IMR-90 (cell line): ENCODE results near the gene CAPN2. TPM values are rescaled to one million over a fixed set of nuclear protein-coding genes. Genes with fewer than 3 reads are reported as not detected.

Experiments
- ATAC-seq: fragments of 200-7000 bp; cut with Tn5 transposase; 2 replicates; pipeline ENCODE4 v1.9.1; 2020; ENCODE audit warnings: low read depth, mild to moderate bottlenecking, moderate library complexity
- BruUV-seq: library from RNA; stranded (reverse); fragments of 400-500 nt; replicated peaks from 2 replicates; lab custom pipeline; 2021; lab: Mats Ljungman, UMichigan
- CTCF ChIA-PET: fragments of 300-600 bp; formaldehyde crosslinking; extraction: SDS; loops from one replicate; lab custom pipeline; 2021; ENCODE audit warnings: antibody characterized with exemption; lab: Yijun Ruan, JAX
- POLR2A ChIA-PET: fragments of 300-600 bp; sonication (Branson Sonifier 250); formaldehyde crosslinking; loops from one replicate; lab custom pipeline; 2022; ENCODE audit warnings: antibody characterized with exemption; ENCODE audit not compliant: unreplicated experiment; lab: Charles Lee
- DNase-seq: peaks from one replicate; pipeline ENCODE4 v3.0.0; 2013
- H2AFZ ChIP-seq: replicated peaks from 2 replicates; pipeline ENCODE3; 2013; ENCODE audit warnings: low read length, mild to moderate bottlenecking; ENCODE audit not compliant: poor library complexity
- H2AK5ac ChIP-seq: 2 replicates; pipeline ENCODE4 v1.6.1; 2013; ENCODE audit warnings: low read depth, low read length, inconsistent platforms
- H2AK9ac ChIP-seq: replicated peaks from 2 replicates; pipeline ENCODE3; 2013; ENCODE audit warnings: mild to moderate bottlenecking, low read depth, low read length, moderate library complexity; ENCODE audit not compliant: poor library complexity
- H2BK120ac ChIP-seq: 2 replicates; pipeline ENCODE4 v1.6.1; 2013; ENCODE audit warnings: low read depth, low read length, inconsistent platforms
- H2BK15ac ChIP-seq: 3 replicates; pipeline ENCODE4 v1.6.1; 2013; ENCODE audit warnings: low read depth, low read length, inconsistent platforms
- H2BK20ac ChIP-seq: 2 replicates; pipeline ENCODE4 v1.6.1; 2013; ENCODE audit warnings: low read depth, mild to moderate bottlenecking, inconsistent platforms, low read length, moderate library complexity
- H2BK5ac ChIP-seq: 2 replicates; pipeline ENCODE4 v1.6.1; 2013; ENCODE audit warnings: mild to moderate bottlenecking, low read depth, low read length, inconsistent platforms; ENCODE audit not compliant: poor library complexity, severe bottlenecking
- H3K14ac ChIP-seq: replicated peaks from 2 replicates; pipeline ENCODE4 v1.6.1; 2013; ENCODE audit warnings: low read depth, low read length, inconsistent platforms
- H3K18ac ChIP-seq: 2 replicates; pipeline ENCODE4 v1.6.1; 2013; ENCODE audit warnings: low read depth, low read length, control low read depth
- H3K23ac ChIP-seq: 2 replicates; pipeline ENCODE4 v1.6.1; 2013; ENCODE audit warnings: low read depth, low read length, inconsistent platforms
- H3K27ac ChIP-seq: 2 replicates; pipeline ENCODE4 v1.5.1; 2013; ENCODE audit warnings: mild to moderate bottlenecking, control low read depth, low read length; ENCODE audit not compliant: insufficient read depth
- H3K27me3 ChIP-seq: 2 replicates; pipeline ENCODE4 v1.6.1; 2013; ENCODE audit warnings: low read length; ENCODE audit not compliant: control insufficient read depth, insufficient read depth
- H3K36me3 ChIP-seq: 2 replicates; pipeline ENCODE4 v1.6.1; 2013; ENCODE audit warnings: low read length, mixed read lengths; ENCODE audit not compliant: control insufficient read depth, insufficient read depth
- H3K4ac ChIP-seq: 2 replicates; pipeline ENCODE4 v1.6.1; 2013; ENCODE audit warnings: low read depth, low read length, inconsistent platforms
- H3K4me1 ChIP-seq: 2 replicates; pipeline ENCODE4 v1.6.1; 2013; ENCODE audit warnings: low read length, mixed read lengths; ENCODE audit not compliant: control insufficient read depth, insufficient read depth
- H3K4me2 ChIP-seq: 2 replicates; pipeline ENCODE4 v1.6.1; 2013; ENCODE audit warnings: low read depth, mild to moderate bottlenecking, control low read depth, low read length, moderate library complexity
- H3K4me3 ChIP-seq: 2 replicates; pipeline ENCODE4 v1.5.1; 2013; ENCODE audit warnings: low read depth, mild to moderate bottlenecking, control low read depth, low read length, moderate library complexity; ENCODE audit not compliant: insufficient read depth
- H3K56ac ChIP-seq: 2 replicates; pipeline ENCODE4 v1.6.1; 2013; ENCODE audit warnings: low read length, inconsistent platforms; ENCODE audit not compliant: insufficient read depth; ENCODE audit errors: extremely low read depth
- H3K79me1 ChIP-seq, 2 experiments: 2 replicates each; pipeline ENCODE4 v1.6.1; 2013; ENCODE audit warnings: low read length in 2 of 2, inconsistent platforms in 1 of 2, low read depth in 1 of 2
- H3K9ac ChIP-seq: 2 replicates; pipeline ENCODE4 v1.6.1; 2013; ENCODE audit warnings: low read depth, low read length, control low read depth
- H3K9me1 ChIP-seq: 2 replicates; pipeline ENCODE4 v1.6.1; 2013; ENCODE audit warnings: low read length, inconsistent platforms; ENCODE audit not compliant: insufficient read depth
- H3K9me3 ChIP-seq: 2 replicates; pipeline ENCODE4 v1.6.1; 2013; ENCODE audit warnings: low read length; ENCODE audit not compliant: control insufficient read depth, insufficient read depth
- H4K20me1 ChIP-seq: 2 replicates; pipeline ENCODE4 v1.6.1; 2013; ENCODE audit warnings: low read length, inconsistent platforms; ENCODE audit not compliant: insufficient read depth
- H4K5ac ChIP-seq: 2 replicates; pipeline ENCODE4 v1.6.1; 2013; ENCODE audit warnings: mild to moderate bottlenecking, low read depth, low read length, control low read depth
- H4K8ac ChIP-seq, 2 experiments: 2 replicates each; pipeline ENCODE4 v1.6.1; 2013; ENCODE audit warnings: low read depth in 2 of 2, low read length in 2 of 2, control low read depth in 1 of 2, inconsistent platforms in 1 of 2
- H4K91ac ChIP-seq: 2 replicates; pipeline ENCODE4 v1.6.1; 2013; ENCODE audit warnings: low read depth, low read length, inconsistent platforms; ENCODE audit not compliant: insufficient read depth
- BHLHE40 ChIP-seq: fragments of 150-350 bp; IDR thresholded peaks from 2 replicates; pipeline ENCODE4 v1.6.1; 2016; ENCODE audit warnings: mild to moderate bottlenecking, low read depth, low read length
- CEBPB ChIP-seq: IDR thresholded peaks from 2 replicates; pipeline ENCODE4 v1.6.1; 2012; ENCODE audit warnings: low read depth, low read length, improper control_type of control experiment
- CHD1 ChIP-seq: IDR thresholded peaks from 2 replicates; pipeline ENCODE4 v1.6.1; 2012; ENCODE audit warnings: low read depth, low read length, improper control_type of control experiment
- ELK1 ChIP-seq: fragments of 150-350 bp; IDR thresholded peaks from 2 replicates; pipeline ENCODE4 v1.6.1; 2016; ENCODE audit warnings: low read depth, mild to moderate bottlenecking, low read length, moderate library complexity, borderline replicate concordance
- FOS ChIP-seq: fragments of 150-350 bp; IDR thresholded peaks from 2 replicates; pipeline ENCODE4 v1.6.1; 2016; ENCODE audit warnings: low read depth, low read length
- MAFK ChIP-seq: IDR thresholded peaks from 2 replicates; pipeline ENCODE4 v1.6.1; 2012; ENCODE audit warnings: low read depth, low read length, improper control_type of control experiment
- MXI1 ChIP-seq: IDR thresholded peaks from 2 replicates; pipeline ENCODE4 v1.6.1; 2012; ENCODE audit warnings: low read depth, mild to moderate bottlenecking, low read length, moderate library complexity, borderline replicate concordance
- POLR2A ChIP-seq: IDR thresholded peaks from 2 replicates; pipeline ENCODE4 v1.6.1; 2012; ENCODE audit warnings: mild to moderate bottlenecking, low read depth, low read length
- RAD21 ChIP-seq: IDR thresholded peaks from 2 replicates; pipeline ENCODE4 v1.6.1; 2012; ENCODE audit warnings: low read length, improper control_type of control experiment
- RCOR1 ChIP-seq: IDR thresholded peaks from 2 replicates; pipeline ENCODE4 v1.6.1; 2012; ENCODE audit warnings: mild to moderate bottlenecking, low read length, improper control_type of control experiment; ENCODE audit not compliant: insufficient replicate concordance
- SMC3 ChIP-seq: fragments of 150-350 bp; IDR thresholded peaks from 2 replicates; pipeline ENCODE4 v1.6.1; 2016; ENCODE audit warnings: low read depth, mild to moderate bottlenecking, antibody characterized with exemption, low read length, moderate library complexity
- WGBS, 2 experiments: methylation state at CpG; one replicate each; pipeline versions ENCODE4 v1.1.5 to v1.1.7; 2013; ENCODE audit warnings: missing lambda C conversion rate in 2 of 2; ENCODE audit not compliant: insufficient read length in 1 of 2; ENCODE audit errors: extremely low coverage in 2 of 2; 5-methylcytosine and 5-hydroxymethylcytosine counted together
- dilution Hi-C: fragments of 300-500 bp; cut with HindIII; formaldehyde crosslinking; loops from one replicate; pipeline ENCODE4 v1.14.3; 2018; ENCODE audit warnings: low sequenced_read_pairs; ENCODE audit not compliant: unreplicated experiment
- in situ Hi-C: fragments of 300-500 bp; cut with MboI; formaldehyde crosslinking; loops from 3 replicates; pipeline ENCODE4 v1.14.3; 2019; ENCODE audit warnings: low sequenced_read_pairs, inconsistent platforms, mixed read lengths
- intact Hi-C: fragments of 100-400 bp; cut with micrococcal nuclease; formaldehyde crosslinking; loops from 2 replicates; pipeline ENCODE4 v1.10.0; 2022
- polyA plus RNA-seq, 3 experiments: library from polyadenylated mRNA; depleted of rRNA; stranded (reverse); fragments of >200 nt; gene quantifications; 2 replicates each; pipeline ENCODE4 v1.2.3, GENCODE V29; 2012; ENCODE audit warnings: low replicate concordance in 1 of 3
- total RNA-seq: library from RNA; depleted of rRNA; stranded (reverse); fragments of >200 nt; gene quantifications from 2 replicates; pipeline ENCODE4 v1.2.3, GENCODE V29; 2012
- TF ChIP-seq, protein P1 (sequence below): fragments of 150-350 bp; IDR thresholded peaks from 2 replicates; pipeline ENCODE4 v1.6.1; 2017; ENCODE audit warnings: mild to moderate bottlenecking, antibody characterized with exemption, low read length, low read depth
- TF ChIP-seq, protein P2 (sequence below): conservative IDR thresholded peaks from 2 replicates; pipeline ENCODE4 v1.5.1; 2012; ENCODE audit warnings: mild to moderate bottlenecking, low read depth, low read length, improper control_type of control experiment

The CAPN2 gene
- total and polyA plus RNA-seq, 2 of the 4 experiments (the other 2 are of a cell fraction), result 339 to 430 TPM

- ChIA-PET CTCF (no interaction called here), POLR2A (no interaction called here)
- no peak overlapping the region for H2BK15ac ChIP-seq
- H2BK5ac ChIP-seq, result peak overlapping the region; percentile 6
- peaks cover 30% of the 10 kb centered on the region for H3K36me3 ChIP-seq
- in situ Hi-C loops (no loop called here), dilution Hi-C loops (no loop called here), intact Hi-C loops (no loop called here)
- no peak overlapping the region for H2AK9ac ChIP-seq
- no peak overlapping the region for H3K4me3 ChIP-seq
- peak overlapping the region in 1 of 2 experiments; percentile 58; a peak in 1 of 4 replicates for H4K8ac ChIP-seq
- no peak overlapping the region for H3K18ac ChIP-seq
- H4K20me1 ChIP-seq, result peaks cover 79% of the 10 kb centered on the region
- H3K4me1 ChIP-seq, result peaks cover 33% of the 10 kb centered on the region
- DNase-seq, result no peak
- peak overlapping the region; percentile 66 for H3K14ac ChIP-seq
- peak overlapping the region; percentile 38; the same call in 1 of the 2 replicates for H3K27ac ChIP-seq
- TF ChIP-seq, protein P1, sequence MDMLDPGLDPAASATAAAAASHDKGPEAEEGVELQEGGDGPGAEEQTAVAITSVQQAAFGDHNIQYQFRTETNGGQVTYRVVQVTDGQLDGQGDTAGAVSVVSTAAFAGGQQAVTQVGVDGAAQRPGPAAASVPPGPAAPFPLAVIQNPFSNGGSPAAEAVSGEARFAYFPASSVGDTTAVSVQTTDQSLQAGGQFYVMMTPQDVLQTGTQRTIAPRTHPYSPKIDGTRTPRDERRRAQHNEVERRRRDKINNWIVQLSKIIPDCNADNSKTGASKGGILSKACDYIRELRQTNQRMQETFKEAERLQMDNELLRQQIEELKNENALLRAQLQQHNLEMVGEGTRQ, result no peak
- TF ChIP-seq CHD1 (no peak), CEBPB (no peak), RAD21 (no peak), MXI1 (no peak), FOS (no peak), POLR2A (no peak), BHLHE40 (no peak), SMC3 (no peak), RCOR1 (no peak), ELK1 (no peak), MAFK (no peak)
- TF ChIP-seq, protein P2, sequence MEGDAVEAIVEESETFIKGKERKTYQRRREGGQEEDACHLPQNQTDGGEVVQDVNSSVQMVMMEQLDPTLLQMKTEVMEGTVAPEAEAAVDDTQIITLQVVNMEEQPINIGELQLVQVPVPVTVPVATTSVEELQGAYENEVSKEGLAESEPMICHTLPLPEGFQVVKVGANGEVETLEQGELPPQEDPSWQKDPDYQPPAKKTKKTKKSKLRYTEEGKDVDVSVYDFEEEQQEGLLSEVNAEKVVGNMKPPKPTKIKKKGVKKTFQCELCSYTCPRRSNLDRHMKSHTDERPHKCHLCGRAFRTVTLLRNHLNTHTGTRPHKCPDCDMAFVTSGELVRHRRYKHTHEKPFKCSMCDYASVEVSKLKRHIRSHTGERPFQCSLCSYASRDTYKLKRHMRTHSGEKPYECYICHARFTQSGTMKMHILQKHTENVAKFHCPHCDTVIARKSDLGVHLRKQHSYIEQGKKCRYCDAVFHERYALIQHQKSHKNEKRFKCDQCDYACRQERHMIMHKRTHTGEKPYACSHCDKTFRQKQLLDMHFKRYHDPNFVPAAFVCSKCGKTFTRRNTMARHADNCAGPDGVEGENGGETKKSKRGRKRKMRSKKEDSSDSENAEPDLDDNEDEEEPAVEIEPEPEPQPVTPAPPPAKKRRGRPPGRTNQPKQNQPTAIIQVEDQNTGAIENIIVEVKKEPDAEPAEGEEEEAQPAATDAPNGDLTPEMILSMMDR, result no peak
- H2AK5ac ChIP-seq, result peak overlapping the region; percentile 1; the same call in 1 of the 2 replicates
- H3K56ac ChIP-seq, result no peak overlapping the region
- H4K91ac ChIP-seq, result no peak overlapping the region
- no peak overlapping the region for H2AFZ ChIP-seq
- no peaks in the 10 kb centered on the region for H3K27me3 ChIP-seq
- H3K4me2 ChIP-seq, result no peak overlapping the region
- H2BK20ac ChIP-seq, result 0 out of 2 replicates have a peak overlapping the region, but pooled peaks have one; percentile 20
- no peak for ATAC-seq
- no peak overlapping the region for H3K9ac ChIP-seq
- 78% methylated on average over 11 of the region's 20 CpGs; no CpG with 5 or more reads in 1 of the 2 experiments for WGBS, 2 experiments
- peaks cover 48% of the 10 kb centered on the region for H3K9me1 ChIP-seq
- peak overlapping the region; percentile 51 for H2BK120ac ChIP-seq
- no TSS peak for BruUV-seq
- no peaks in the 10 kb centered on the region for H3K9me3 ChIP-seq
- H3K79me1 ChIP-seq, result peaks cover 42 to 78% of the 10 kb centered on the region in 2 experiments
- H3K23ac ChIP-seq, result peak overlapping the region; percentile 10
- no peak overlapping the region for H4K5ac ChIP-seq
- peak overlapping the region; percentile 52; the same call in 1 of the 2 replicates for H3K4ac ChIP-seq
These were observed 21.8 kb downstream of the CAPN2 start for GRCh38 chr1:223733898-223734852.
